Effector CD8-positive, alpha-beta T cell (primary cell): Measurements from ENCODE around the gene GCG.

Experiments
- DNase-seq: peaks from one replicate; lab custom pipeline; 2025; lab: John Stamatoyannopoulos, UW

GCG gene

DNA sequence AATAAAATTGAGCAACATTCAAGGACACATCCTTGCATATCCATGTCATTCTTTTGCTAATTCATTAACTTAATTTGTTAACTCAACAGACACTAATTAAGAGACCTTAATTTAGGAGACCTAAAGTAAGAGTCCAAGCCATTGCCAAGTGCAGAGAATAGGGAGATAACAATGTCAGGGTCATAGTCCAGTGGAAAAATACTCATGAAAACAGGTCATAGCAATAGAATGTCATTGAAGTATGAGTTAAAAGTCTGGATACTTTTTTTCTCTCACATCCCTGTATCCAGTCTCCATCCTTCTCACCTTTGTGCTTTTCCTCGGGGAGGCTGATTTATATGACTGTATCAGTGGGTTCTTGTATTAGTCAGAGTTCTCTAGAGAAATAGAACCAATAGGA is 51.5 kb downstream of the GCG start:
- no peak for DNase-seq

DNA sequence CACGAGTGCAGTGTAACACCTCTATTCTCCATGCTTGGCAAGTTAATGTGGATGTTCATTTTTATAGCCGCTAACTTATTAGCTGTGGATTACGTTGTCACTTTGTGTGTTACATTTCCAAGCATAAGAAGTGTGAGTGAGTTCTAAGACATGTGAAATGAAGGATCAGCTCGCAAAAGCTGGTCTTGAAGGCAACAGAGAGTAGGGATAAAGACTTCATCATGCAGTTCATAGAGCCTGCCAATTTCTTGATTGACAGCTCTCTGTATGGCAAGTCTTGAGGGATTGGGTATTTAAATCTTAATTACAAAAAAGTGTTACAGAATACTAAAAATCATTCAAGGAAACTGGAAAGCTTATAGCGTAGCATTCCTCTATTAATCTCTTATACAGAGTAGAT is 52.2 kb downstream of the GCG start:
- DNase-seq: no peak
